ENCODE measurements around the gene FOXN3. TPM values are rescaled to one million over a fixed set of nuclear protein-coding genes. Genes with fewer than 3 reads are reported as not detected.

Gene FOXN3
- total RNA-seq, 1 experiment from 2014 or later = 125 TPM

DNA sequence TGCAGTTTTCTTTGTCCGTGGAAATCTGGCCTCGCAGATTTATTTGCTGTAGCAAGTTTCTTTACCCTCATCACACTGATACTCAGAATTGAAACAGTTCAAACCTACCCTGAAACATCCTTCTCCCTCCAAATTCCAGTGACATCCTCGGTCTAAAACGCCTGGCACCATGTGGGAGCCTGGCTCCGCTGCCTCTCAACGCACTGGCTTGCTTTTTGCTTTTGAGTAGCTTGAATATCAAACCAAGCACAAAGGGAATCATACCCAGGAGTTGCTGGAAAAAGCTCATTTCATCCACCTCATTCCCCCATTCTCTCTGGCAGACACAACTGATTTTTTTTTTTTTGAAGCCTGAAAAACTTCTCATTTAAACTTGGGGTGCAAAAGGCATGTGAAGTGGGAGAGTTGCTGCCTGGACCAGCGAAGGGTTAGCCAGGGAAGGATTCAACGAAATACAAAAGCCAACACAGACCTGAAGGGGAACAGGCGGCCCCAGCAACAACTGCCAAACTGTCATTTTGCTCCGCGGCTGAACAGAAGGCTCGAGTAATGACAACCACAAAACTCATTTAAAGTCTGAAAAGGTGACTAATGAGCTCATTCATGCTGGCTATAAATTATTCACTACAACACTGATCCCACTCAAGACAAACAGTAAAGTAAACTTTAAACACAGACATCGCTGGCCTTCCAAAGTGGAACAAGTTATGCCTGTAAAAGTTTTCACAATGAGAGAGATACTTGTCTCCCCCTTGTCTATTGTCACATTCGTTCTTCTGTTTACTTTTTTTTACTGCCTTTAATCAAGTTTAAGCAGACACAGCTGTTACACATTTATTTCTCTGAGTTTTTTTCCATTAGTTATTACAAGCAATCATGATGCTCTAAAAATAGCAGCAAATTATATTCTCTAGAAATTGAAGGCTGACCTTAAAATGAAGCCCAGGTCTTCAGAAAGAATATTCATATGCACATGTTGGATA is 12.5 kb upstream of the FOXN3 start:
- H3K9me3 Mint-ChIP-seq = no peaks in the 10 kb centered on the region; a peak in 2 of 5 replicates
- H3K27me3 Mint-ChIP-seq (ENCODE audit: low read depth) = no peaks in the 10 kb centered on the region; the same call in 1 of the 2 replicates
- Histone ChIP-seq H3T11ph (ENCODE audit: low read length) (no peak overlapping the region), H2AFZ (ENCODE audit: low read length) (no peak overlapping the region), H3K27me3 (ENCODE audit: insufficient read depth, low read length) (no peaks in the 10 kb centered on the region), H2AK5ac (ENCODE audit: insufficient read length, low read length) (no peak overlapping the region), H4K8ac (replicated peaks; ENCODE audit: insufficient read length, low read depth, low read length) (no peak overlapping the region), H3K4me2 (ENCODE audit: insufficient read depth, insufficient read length, low read length) (no peak overlapping the region), H2BK20ac (ENCODE audit: low read depth, low read length, poor library complexity, severe bottlenecking) (no peak overlapping the region), H2BK120ac (ENCODE audit: low read depth, low read length, poor library complexity, severe bottlenecking) (no peak overlapping the region), H3K56ac (ENCODE audit: insufficient read length, low read depth, low read length) (no peak overlapping the region), H3K23me2 (ENCODE audit: insufficient read length, low read depth, low read length, poor library complexity, severe bottlenecking) (no peaks in the 10 kb centered on the region), H4K91ac (ENCODE audit: insufficient read length, low read depth, low read length) (no peak overlapping the region), H3K79me1 (ENCODE audit: insufficient read depth, low read depth, low read length, poor library complexity, severe bottlenecking) (peaks cover 2% of the 10 kb centered on the region), H4K5ac (ENCODE audit: insufficient read length, low read depth, low read length) (no peak overlapping the region), H3K9ac (ENCODE audit: extremely low read depth, insufficient read length, low read length) (no peak overlapping the region), H3K18ac (ENCODE audit: insufficient read length, low read depth, low read length) (peak overlapping the region; percentile 13), H3K27ac (ENCODE audit: insufficient read length, low read depth, low read length) (no peak overlapping the region), H3K14ac (ENCODE audit: insufficient read depth, low read length) (no peak overlapping the region), H2BK5ac (ENCODE audit: insufficient read length, low read length) (no peak overlapping the region), H2BK15ac (ENCODE audit: low read depth, low read length) (no peak overlapping the region), H3K4ac (ENCODE audit: low read depth, low read length) (no peak overlapping the region), H3K4me1 (ENCODE audit: insufficient read depth, low read length) (peaks cover 5% of the 10 kb centered on the region), H4K20me1 (ENCODE audit: control insufficient read depth, insufficient read depth, insufficient read length) (no peaks in the 10 kb centered on the region), H2BK12ac (ENCODE audit: insufficient read length, low read depth, low read length) (no peak overlapping the region), H3K9me3 (ENCODE audit: control insufficient read depth, low read depth, low read length) (no peaks in the 10 kb centered on the region), H3K79me2 (ENCODE audit: insufficient read depth, low read length) (peaks cover 2% of the 10 kb centered on the region; the same call in 1 of the 2 replicates), H3K23ac (ENCODE audit: insufficient read length, low read depth, low read length) (no peak overlapping the region)
- WGBS (ENCODE audit: extremely low coverage, insufficient read length, low lambda C conversion rate) = no CpG with 5 or more reads among the region's 14 CpGs
- H3K36me3 Mint-ChIP-seq (ENCODE audit: insufficient read depth in 1 of 3, low read depth in 3 of 3) = peaks cover 3 to 8% (median 5%) of the 10 kb centered on the region in 3 experiments; a peak in 4 of 7 replicates
- no peak overlapping the region for H3K4me3 Mint-ChIP-seq
- TF ChIP-seq, protein P1, sequence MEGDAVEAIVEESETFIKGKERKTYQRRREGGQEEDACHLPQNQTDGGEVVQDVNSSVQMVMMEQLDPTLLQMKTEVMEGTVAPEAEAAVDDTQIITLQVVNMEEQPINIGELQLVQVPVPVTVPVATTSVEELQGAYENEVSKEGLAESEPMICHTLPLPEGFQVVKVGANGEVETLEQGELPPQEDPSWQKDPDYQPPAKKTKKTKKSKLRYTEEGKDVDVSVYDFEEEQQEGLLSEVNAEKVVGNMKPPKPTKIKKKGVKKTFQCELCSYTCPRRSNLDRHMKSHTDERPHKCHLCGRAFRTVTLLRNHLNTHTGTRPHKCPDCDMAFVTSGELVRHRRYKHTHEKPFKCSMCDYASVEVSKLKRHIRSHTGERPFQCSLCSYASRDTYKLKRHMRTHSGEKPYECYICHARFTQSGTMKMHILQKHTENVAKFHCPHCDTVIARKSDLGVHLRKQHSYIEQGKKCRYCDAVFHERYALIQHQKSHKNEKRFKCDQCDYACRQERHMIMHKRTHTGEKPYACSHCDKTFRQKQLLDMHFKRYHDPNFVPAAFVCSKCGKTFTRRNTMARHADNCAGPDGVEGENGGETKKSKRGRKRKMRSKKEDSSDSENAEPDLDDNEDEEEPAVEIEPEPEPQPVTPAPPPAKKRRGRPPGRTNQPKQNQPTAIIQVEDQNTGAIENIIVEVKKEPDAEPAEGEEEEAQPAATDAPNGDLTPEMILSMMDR (conservative IDR thresholded peaks at IDR 0.05) = no peak
- H3K27ac Mint-ChIP-seq = peak overlapping the region; percentile 63 to 96 (median 91)
- peaks cover 45 to 47% of the 10 kb centered on the region in 2 experiments for H3K4me1 Mint-ChIP-seq
- DNase-seq = no peak
